HG02763 (cell line): ENCODE measurements around the gene RPL22L1.
"Not testable (repeated sequence)": the region's sequence is repeated elsewhere in the genome, so short reads cannot be mapped to it uniquely, and the experiment has no call there.

Source experiments
- ATAC-seq: cut with Tn5 transposase; IDR thresholded peaks from one replicate; pipeline ENCODE4 v1.9.1; 2021; ENCODE audit warnings: mild to moderate bottlenecking, moderate library complexity; ENCODE audit not compliant: unreplicated experiment

RPL22L1 gene

GRCh38 chr3:170869645-170870593 lies at the start of gene RPL22L1:
RPL22L1 (minus strand) TSS chr3:170870195; CDS start chr3:170870167, 28 bp downstream.
- peak; percentile 97 for ATAC-seq

GRCh38 chr3:170918715-170919114 lies 48.7 kb upstream of the RPL22L1 start:
- no peak for ATAC-seq

- no peak for ATAC-seq
Observed at GRCh38 chr3:170914690-170915089, 44.7 kb upstream of the RPL22L1 start.

- no peak for ATAC-seq
Observed at GRCh38 chr3:170914212-170914611, 44.2 kb upstream of the RPL22L1 start.

GRCh38 chr3:170911051-170911450 lies 41.1 kb upstream of the RPL22L1 start:
- ATAC-seq = no peak

- no peak for ATAC-seq
Observed at GRCh38 chr3:170910542-170910941, 40.5 kb upstream of the RPL22L1 start.

GRCh38 chr3:170909129-170909903 lies 39.3 kb upstream of the RPL22L1 start:
- no peak for ATAC-seq

- peak; percentile 88 for ATAC-seq
Observed at GRCh38 chr3:170908235-170909116, 38.5 kb upstream of the RPL22L1 start, which contains the start of gene EIF5A2. EIF5A2 (minus strand) TSS chr3:170908637; CDS start chr3:170907806, 831 bp downstream.

GRCh38 chr3:170907637-170908234 lies 37.7 kb upstream of the RPL22L1 start:
- ATAC-seq = peak; percentile 13

GRCh38 chr3:170905862-170906261 lies 35.9 kb upstream of the RPL22L1 start:
- no peak for ATAC-seq

- ATAC-seq = no peak
Observed at GRCh38 chr3:170903123-170903522, 33.1 kb upstream of the RPL22L1 start.

GRCh38 chr3:170899455-170899854 lies 29.5 kb upstream of the RPL22L1 start:
- ATAC-seq = no peak

- no peak for ATAC-seq
Observed at GRCh38 chr3:170897978-170898377, 28.0 kb upstream of the RPL22L1 start.

- not testable (repeated sequence) for ATAC-seq
Observed at GRCh38 chr3:170897199-170897598, 27.2 kb upstream of the RPL22L1 start.

- ATAC-seq = no peak
Observed at GRCh38 chr3:170896781-170897180, 26.8 kb upstream of the RPL22L1 start.

GRCh38 chr3:170896333-170896732 lies 26.3 kb upstream of the RPL22L1 start:
- not testable (repeated sequence) for ATAC-seq

- no peak for ATAC-seq
Observed at GRCh38 chr3:170893895-170894294, 23.9 kb upstream of the RPL22L1 start.

- ATAC-seq = no peak
Observed at GRCh38 chr3:170889630-170890029, 19.6 kb upstream of the RPL22L1 start.

- ATAC-seq = no peak
Observed at GRCh38 chr3:170889132-170889531, 19.1 kb upstream of the RPL22L1 start.
